ENCODE data around the gene TNS1.

DNA sequence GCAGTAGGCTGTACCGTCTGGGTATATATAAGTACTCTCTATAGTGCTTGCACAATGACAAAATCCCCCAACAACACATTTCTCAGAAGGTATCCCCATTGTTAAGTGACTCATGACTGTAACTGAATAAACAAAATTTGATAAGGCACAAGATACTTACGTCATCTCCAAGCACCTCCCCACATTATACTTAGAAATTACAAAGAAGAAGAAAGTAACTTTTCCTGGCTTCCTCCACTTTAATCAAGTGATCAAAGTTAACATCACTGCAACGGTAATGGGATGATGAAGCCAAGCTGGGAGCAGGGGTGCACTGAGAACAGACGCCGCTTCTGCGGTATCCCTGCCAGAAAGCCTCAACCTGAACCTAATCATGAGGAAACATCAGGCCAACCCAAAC is 9.7 kb downstream of the TNS1 start:
- TF ChIP-seq, protein P1, sequence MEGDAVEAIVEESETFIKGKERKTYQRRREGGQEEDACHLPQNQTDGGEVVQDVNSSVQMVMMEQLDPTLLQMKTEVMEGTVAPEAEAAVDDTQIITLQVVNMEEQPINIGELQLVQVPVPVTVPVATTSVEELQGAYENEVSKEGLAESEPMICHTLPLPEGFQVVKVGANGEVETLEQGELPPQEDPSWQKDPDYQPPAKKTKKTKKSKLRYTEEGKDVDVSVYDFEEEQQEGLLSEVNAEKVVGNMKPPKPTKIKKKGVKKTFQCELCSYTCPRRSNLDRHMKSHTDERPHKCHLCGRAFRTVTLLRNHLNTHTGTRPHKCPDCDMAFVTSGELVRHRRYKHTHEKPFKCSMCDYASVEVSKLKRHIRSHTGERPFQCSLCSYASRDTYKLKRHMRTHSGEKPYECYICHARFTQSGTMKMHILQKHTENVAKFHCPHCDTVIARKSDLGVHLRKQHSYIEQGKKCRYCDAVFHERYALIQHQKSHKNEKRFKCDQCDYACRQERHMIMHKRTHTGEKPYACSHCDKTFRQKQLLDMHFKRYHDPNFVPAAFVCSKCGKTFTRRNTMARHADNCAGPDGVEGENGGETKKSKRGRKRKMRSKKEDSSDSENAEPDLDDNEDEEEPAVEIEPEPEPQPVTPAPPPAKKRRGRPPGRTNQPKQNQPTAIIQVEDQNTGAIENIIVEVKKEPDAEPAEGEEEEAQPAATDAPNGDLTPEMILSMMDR (IDR thresholded peaks at IDR 0.05): no peak
- TF ChIP-seq POLR2A (IDR thresholded peaks at IDR 0.05): no peak

Data from lower leg skin (tissue), 3 donors.